Measurements from ENCODE around the gene BANF1.
A peak's percentile ranks its signal among the peaks of the same experiment; 100 is the strongest.

Gene BANF1

GRCh38 chr11:65981101-65981740 is 21.1 kb upstream of the BANF1 start:
- DNase-seq (ENCODE audit: insufficient read length) = no peak
- peak; percentile 27 for FAIRE-seq
- peak; percentile 30; the same call in 1 of the 2 replicates for TF ChIP-seq POLR2AphosphoS5 (IDR thresholded peaks at IDR 0.05; ENCODE audit: low read depth, low read length)
- no peak for TF ChIP-seq POLR2A (IDR thresholded peaks at IDR 0.05; ENCODE audit: low read depth, low read length)

- no peak for DNase-seq (ENCODE audit: insufficient read length)
- 0 out of 2 replicates have a peak, but pooled peaks have one; percentile 12 for TF ChIP-seq POLR2AphosphoS5 (IDR thresholded peaks at IDR 0.05; ENCODE audit: low read depth, low read length)
- no peak for TF ChIP-seq TAF1 (IDR thresholded peaks at IDR 0.05; ENCODE audit: borderline replicate concordance, low read depth, low read length)
- TF ChIP-seq POLR2A (IDR thresholded peaks at IDR 0.05; ENCODE audit: low read depth, low read length) = no peak
- no peak for FAIRE-seq
Observed at GRCh38 chr11:65981972-65982823, 20.1 kb upstream of the BANF1 start.

- no peak for DNase-seq (ENCODE audit: insufficient read length)
- TF ChIP-seq TAF1 (IDR thresholded peaks at IDR 0.05; ENCODE audit: borderline replicate concordance, low read depth, low read length) = no peak
- no peak for FAIRE-seq
Observed at GRCh38 chr11:65982824-65983588, 19.3 kb upstream of the BANF1 start.

GRCh38 chr11:65983589-65983987 is 18.7 kb upstream of the BANF1 start:
- FAIRE-seq = peak; percentile 38
- DNase-seq (ENCODE audit: insufficient read length) = no peak
- TF ChIP-seq POLR2A (IDR thresholded peaks at IDR 0.05; ENCODE audit: low read depth, low read length) = no peak
- TF ChIP-seq POLR2AphosphoS5 (IDR thresholded peaks at IDR 0.05; ENCODE audit: low read depth, low read length) = no peak
- no peak for TF ChIP-seq TAF1 (IDR thresholded peaks at IDR 0.05; ENCODE audit: borderline replicate concordance, low read depth, low read length)

GRCh38 chr11:65987336-65987735 is 15.0 kb upstream of the BANF1 start:
- DNase-seq (ENCODE audit: insufficient read length) (no peak), FAIRE-seq (no peak)
- TF ChIP-seq POLR2AphosphoS5 (IDR thresholded peaks at IDR 0.05; ENCODE audit: low read depth, low read length) (no peak), TAF1 (IDR thresholded peaks at IDR 0.05; ENCODE audit: borderline replicate concordance, low read depth, low read length) (no peak), POLR2A (IDR thresholded peaks at IDR 0.05; ENCODE audit: low read depth, low read length) (no peak)

- DNase-seq (ENCODE audit: insufficient read length) (peak; percentile 85), FAIRE-seq (peak; percentile 100)
- TF ChIP-seq POLR2AphosphoS5 (IDR thresholded peaks at IDR 0.05; ENCODE audit: low read depth, low read length) (no peak), TAF1 (IDR thresholded peaks at IDR 0.05; ENCODE audit: borderline replicate concordance, low read depth, low read length) (no peak), POLR2A (IDR thresholded peaks at IDR 0.05; ENCODE audit: low read depth, low read length) (no peak)
Observed at GRCh38 chr11:65988791-65989592, 13.3 kb upstream of the BANF1 start.

- FAIRE-seq = no peak
- no peak for TF ChIP-seq POLR2AphosphoS5 (IDR thresholded peaks at IDR 0.05; ENCODE audit: low read depth, low read length)
- TF ChIP-seq POLR2A (IDR thresholded peaks at IDR 0.05; ENCODE audit: low read depth, low read length) = no peak
- no peak for DNase-seq (ENCODE audit: insufficient read length)
Observed at GRCh38 chr11:65992056-65992455, 10.2 kb upstream of the BANF1 start.

GRCh38 chr11:65997286-65997685 is 5.0 kb upstream of the BANF1 start:
- FAIRE-seq = no peak
- DNase-seq (ENCODE audit: insufficient read length) = no peak
- TF ChIP-seq TAF1 (IDR thresholded peaks at IDR 0.05; ENCODE audit: borderline replicate concordance, low read depth, low read length) (no peak), POLR2A (IDR thresholded peaks at IDR 0.05; ENCODE audit: low read depth, low read length) (0 out of 2 replicates have a peak, but pooled peaks have one; percentile 24), POLR2AphosphoS5 (IDR thresholded peaks at IDR 0.05; ENCODE audit: low read depth, low read length) (peak; percentile 39; the same call in 1 of the 2 replicates)

- DNase-seq (ENCODE audit: insufficient read length) (peak; percentile 74), FAIRE-seq (no peak)
- no peak for TF ChIP-seq POLR2A (IDR thresholded peaks at IDR 0.05; ENCODE audit: low read depth, low read length)
- TF ChIP-seq POLR2AphosphoS5 (IDR thresholded peaks at IDR 0.05; ENCODE audit: low read depth, low read length) = no peak
- TF ChIP-seq TAF1 (IDR thresholded peaks at IDR 0.05; ENCODE audit: borderline replicate concordance, low read depth, low read length) = no peak
Observed at GRCh38 chr11:66002648-66003225, 434 bp downstream of the BANF1 start.

GRCh38 chr11:66003291-66003690 is 988 bp downstream of the BANF1 start:
- no peak for FAIRE-seq
- DNase-seq (ENCODE audit: insufficient read length) = no peak

More at GRCh38 chr11:66003291-66003690, 988 bp downstream of the BANF1 start:
- no peak for TF ChIP-seq POLR2A (IDR thresholded peaks at IDR 0.05; ENCODE audit: low read depth, low read length)
- no peak for TF ChIP-seq POLR2AphosphoS5 (IDR thresholded peaks at IDR 0.05; ENCODE audit: low read depth, low read length)
- no peak for TF ChIP-seq TAF1 (IDR thresholded peaks at IDR 0.05; ENCODE audit: borderline replicate concordance, low read depth, low read length)
